Adrenal gland (tissue), 12 donors: ENCODE measurements around the gene HLTF. TPM values are rescaled to one million over a fixed set of nuclear protein-coding genes. Genes with fewer than 3 reads are reported as not detected.
A peak's percentile ranks its signal among the peaks of the same experiment; 100 is the strongest.

Experiments used
- DNase-seq, 7 donors: peaks; one replicate each; pipeline ENCODE4 v3.0.0-alpha.2; 2019 to 2020
- H3K27ac ChIP-seq, 5 donors: fragments of 200-600 bp; sonication (generic) in 4 of 5; 1 replicate in 3 of 5; 2 replicates in 2 of 5; pipeline versions ENCODE4 v1.5.1 to v1.8.0; 2016 to 2020; ENCODE audit warnings: mild to moderate bottlenecking in 1 of 5
- H3K27me3 ChIP-seq: fragments of 200-600 bp; 2 replicates; pipeline ENCODE4 v1.8.0; 2021
- H3K36me3 ChIP-seq, 2 donors: fragments of 200-600 bp; replicated peaks in 1 of 2; 1 replicate in 1 of 2; 2 replicates in 1 of 2; pipeline versions ENCODE4 v1.5.1 to v1.8.0; 2018 to 2022
- H3K4me1 ChIP-seq, 2 donors: fragments of 200-600 bp; replicated peaks in 1 of 2; 1 replicate in 1 of 2; 2 replicates in 1 of 2; pipeline versions ENCODE4 v1.5.1 to v1.8.0; 2018 to 2021
- H3K4me3 ChIP-seq, 4 donors: fragments of 200-600 bp; sonication (generic) in 3 of 4; one replicate each; pipeline ENCODE4 v1.5.1; 2016 to 2018
- H3K9me3 ChIP-seq, 3 donors: fragments of 200-600 bp; sonication (generic) in 1 of 3; replicated peaks in 1 of 3; 1 replicate in 2 of 3; 2 replicates in 1 of 3; pipeline versions ENCODE4 v1.5.1 to v1.8.0; 2016 to 2021
- POLR2A ChIP-seq, 2 donors: fragments of 450-650 bp; IDR thresholded peaks; one replicate each; pipeline ENCODE4 v1.6.1; 2017; ENCODE audit warnings: antibody characterized with exemption in 2 of 2, mild to moderate bottlenecking in 2 of 2, moderate library complexity in 1 of 2
- WGBS, 4 donors: extraction: QIAGEN DNeasy Blood & Tissue Kit in 2 of 4; methylation state at CpG; one replicate each; pipeline versions ENCODE4 v1.1.5 to v1.1.7; 2013 to 2017; 5-methylcytosine and 5-hydroxymethylcytosine counted together
- intact Hi-C, 2 donors: fragments of 100-400 bp; cut with DNase I; formaldehyde crosslinking; loops; one replicate each; pipeline versions ENCODE4 v1.14.1 to v1.15.0; 2022 to 2023
- polyA plus RNA-seq, 3 donors: library from polyadenylated mRNA; stranded (reverse); fragments of 200-250 nt in 2 of 3; fragments of 350-450 nt in 1 of 3; fragmentation: Illumina TruSeq in 1 of 3; extraction: RNeasy Lipid Tissue Mini Kit (QIAGEN cat#74804) in 1 of 3; gene quantifications; one replicate each; pipeline ENCODE4 v1.2.3, GENCODE V29; 2013 to 2014
- total RNA-seq, 9 donors: library from RNA; depleted of rRNA in 4 of 9; stranded (reverse); fragments of >200 nt in 4 of 9; fragments of 120-200 nt in 1 of 9; fragmentation: NEBNext Ultra II Directional in 1 of 9; extraction: Animal tissue kit (Norgen Biotek cat#: 25700) in 1 of 9; gene quantifications; one replicate each; pipeline versions ENCODE4 v1.1.0 to v1.2.4, GENCODE V29; 2013 to 2023
- TF ChIP-seq, protein P1 (sequence below), 6 experiments: fragments of 450-650 bp in 4 of 6; fragments of 200-600 bp in 2 of 6; sonication (generic) in 1 of 6; IDR thresholded peaks; 1 replicate in 5 of 6; 2 replicates in 1 of 6; pipeline versions ENCODE4 v1.5.1 to v1.8.0; 2016 to 2021; ENCODE audit warnings: antibody characterized with exemption in 6 of 6, mild to moderate bottlenecking in 2 of 6, moderate library complexity in 1 of 6
- donor health status: healthy with polysubstance abuse.
- donor health status: Bipolar disorder and iron deficiency.
- donor health status: DM: yes; HTN: yes; CAD: no.
- donor health status: DM: no; HTN: no; CAD: no.
- donor health status: DM: no; HTN: no; CAD: no.
- donor health status: DM: yes; HTN: yes; CAD: no.

The HLTF gene
- total and polyA plus RNA-seq, 12 donors = 5.6 to 102 (median 46.7) TPM

DNA sequence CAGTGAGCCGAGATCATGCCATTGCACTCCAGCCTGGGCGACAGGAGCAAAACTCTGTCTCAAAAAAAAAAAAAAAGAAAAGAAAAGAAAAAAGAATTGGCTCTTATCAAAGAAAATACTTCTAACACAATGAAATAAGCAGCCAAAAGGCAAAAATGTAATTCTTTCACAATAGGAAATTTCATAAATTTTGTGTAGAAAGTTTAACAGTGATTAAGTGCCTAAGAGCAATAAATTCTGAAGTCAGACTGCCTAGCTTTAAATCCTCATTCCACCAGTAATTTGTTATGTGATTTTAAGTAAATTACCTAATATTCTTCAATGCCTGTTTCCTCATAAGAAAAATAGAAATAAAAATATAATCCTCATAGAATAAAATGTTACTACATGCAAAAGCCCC lies 24.6 kb downstream of the HLTF start:
- DNase-seq = no peak
- intact Hi-C loops = no loop called here
- H3K27me3 ChIP-seq = no peaks in the 10 kb centered on the region
- H3K9me3 ChIP-seq = no peaks in the 10 kb centered on the region
- no peak overlapping the region for H3K27ac ChIP-seq
- H3K4me1 ChIP-seq = no peaks in the 10 kb centered on the region
- no peak for TF ChIP-seq POLR2A (IDR thresholded peaks at IDR 0.05)
- TF ChIP-seq, protein P1, sequence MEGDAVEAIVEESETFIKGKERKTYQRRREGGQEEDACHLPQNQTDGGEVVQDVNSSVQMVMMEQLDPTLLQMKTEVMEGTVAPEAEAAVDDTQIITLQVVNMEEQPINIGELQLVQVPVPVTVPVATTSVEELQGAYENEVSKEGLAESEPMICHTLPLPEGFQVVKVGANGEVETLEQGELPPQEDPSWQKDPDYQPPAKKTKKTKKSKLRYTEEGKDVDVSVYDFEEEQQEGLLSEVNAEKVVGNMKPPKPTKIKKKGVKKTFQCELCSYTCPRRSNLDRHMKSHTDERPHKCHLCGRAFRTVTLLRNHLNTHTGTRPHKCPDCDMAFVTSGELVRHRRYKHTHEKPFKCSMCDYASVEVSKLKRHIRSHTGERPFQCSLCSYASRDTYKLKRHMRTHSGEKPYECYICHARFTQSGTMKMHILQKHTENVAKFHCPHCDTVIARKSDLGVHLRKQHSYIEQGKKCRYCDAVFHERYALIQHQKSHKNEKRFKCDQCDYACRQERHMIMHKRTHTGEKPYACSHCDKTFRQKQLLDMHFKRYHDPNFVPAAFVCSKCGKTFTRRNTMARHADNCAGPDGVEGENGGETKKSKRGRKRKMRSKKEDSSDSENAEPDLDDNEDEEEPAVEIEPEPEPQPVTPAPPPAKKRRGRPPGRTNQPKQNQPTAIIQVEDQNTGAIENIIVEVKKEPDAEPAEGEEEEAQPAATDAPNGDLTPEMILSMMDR (IDR thresholded peaks at IDR 0.05) = no peak
- H3K36me3 ChIP-seq = peaks cover 0 to 21% of the 10 kb centered on the region in 2 donors
- H3K4me3 ChIP-seq = no peak overlapping the region
- 56 to 81% (median 74%) methylated on average over 2 of the region's 2 CpGs for WGBS, 4 donors

DNA sequence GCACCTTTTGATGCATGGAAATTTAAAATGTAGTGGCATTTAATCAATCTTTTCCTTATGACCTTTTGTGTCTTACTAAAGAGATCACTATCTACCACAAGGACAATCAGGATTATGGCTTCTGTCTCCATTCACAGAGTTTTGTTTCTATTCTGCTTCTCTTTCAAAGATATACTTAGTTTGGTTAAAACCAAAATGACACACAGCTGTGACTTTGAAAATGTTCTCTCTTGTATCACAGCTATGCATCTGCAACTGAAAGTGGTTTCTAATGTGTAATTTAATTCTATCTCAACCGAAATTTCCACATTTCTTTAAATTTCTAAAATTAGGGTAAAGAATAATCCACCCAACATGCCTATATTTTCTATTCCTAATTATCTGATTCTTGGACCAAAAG lies 27.7 kb downstream of the HLTF start:
- 70 to 91% (median 83%) methylated on average over 1 of the region's 1 CpG for WGBS, 4 donors
- TF ChIP-seq, protein P1 (IDR thresholded peaks at IDR 0.05) = no peak
- no peak for TF ChIP-seq POLR2A (IDR thresholded peaks at IDR 0.05)
- DNase-seq = no peak
- no peaks in the 10 kb centered on the region for H3K4me1 ChIP-seq
- no peaks in the 10 kb centered on the region for H3K9me3 ChIP-seq
- intact Hi-C loops = no loop called here
- H3K36me3 ChIP-seq = peaks cover 0 to 35% of the 10 kb centered on the region in 2 donors
- no peak overlapping the region for H3K27ac ChIP-seq
- no peak overlapping the region for H3K4me3 ChIP-seq
- no peaks in the 10 kb centered on the region for H3K27me3 ChIP-seq

DNA sequence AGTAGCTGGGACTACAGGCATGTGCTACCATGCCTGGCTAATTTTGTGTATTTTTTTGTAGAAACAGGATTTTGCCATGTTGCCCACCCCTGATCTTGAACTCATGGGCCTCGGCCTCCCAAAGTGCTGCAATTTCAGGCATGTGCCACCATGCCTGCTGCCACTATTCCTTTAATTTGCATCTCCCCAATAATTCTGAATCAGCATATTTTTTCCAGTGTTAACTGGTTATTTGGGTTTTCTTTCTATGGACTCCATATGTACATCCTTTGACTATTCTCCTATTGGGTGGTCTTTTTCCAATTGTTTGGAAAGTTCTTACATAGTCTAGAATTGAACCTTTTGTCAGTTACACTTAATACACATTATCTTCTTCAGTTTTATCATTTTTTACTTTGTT lies 28.1 kb downstream of the HLTF start:
- H3K4me1 ChIP-seq = no peaks in the 10 kb centered on the region
- intact Hi-C loops = no loop called here
- H3K27ac ChIP-seq = no peak overlapping the region
- WGBS, 4 donors = 100% methylated on average over 1 of the region's 1 CpG
- peaks cover 0 to 35% of the 10 kb centered on the region in 2 donors for H3K36me3 ChIP-seq
- H3K4me3 ChIP-seq = no peak overlapping the region
- TF ChIP-seq, protein P1 (IDR thresholded peaks at IDR 0.05) = no peak
- no peak for TF ChIP-seq POLR2A (IDR thresholded peaks at IDR 0.05)
- no peak for DNase-seq
- H3K27me3 ChIP-seq = no peaks in the 10 kb centered on the region
- H3K9me3 ChIP-seq = no peaks in the 10 kb centered on the region

DNA sequence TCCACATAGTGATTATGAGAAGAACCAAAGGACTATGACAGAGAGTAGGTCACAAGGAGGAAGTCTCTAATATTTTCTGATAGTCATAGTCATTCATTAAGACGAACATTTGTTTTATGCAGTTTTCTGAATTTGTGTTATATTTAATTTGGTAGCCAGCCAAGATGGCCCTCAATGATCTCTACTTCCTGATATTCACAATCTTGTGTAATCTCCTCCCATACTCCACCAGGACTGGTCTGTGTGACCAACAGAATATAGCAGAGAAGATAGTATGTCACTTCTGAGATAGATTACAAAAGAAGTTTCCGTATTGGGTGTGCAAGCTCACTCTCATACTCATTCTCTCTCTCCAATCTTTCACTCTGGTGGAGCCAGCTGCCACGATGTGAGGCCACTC lies 30.8 kb downstream of the HLTF start:
- H3K9me3 ChIP-seq = no peaks in the 10 kb centered on the region
- H3K4me1 ChIP-seq = no peaks in the 10 kb centered on the region
- DNase-seq = no peak
- H3K27ac ChIP-seq = peak overlapping the region in 1 of 5 donors; percentile 5
- intact Hi-C loops = no loop called here
- H3K36me3 ChIP-seq = peaks cover 0 to 29% of the 10 kb centered on the region in 2 donors
- H3K27me3 ChIP-seq = no peaks in the 10 kb centered on the region
- TF ChIP-seq, protein P1 (IDR thresholded peaks at IDR 0.05) = no peak
- TF ChIP-seq POLR2A (IDR thresholded peaks at IDR 0.05) = no peak
- 69 to 81% (median 70%) methylated on average over 3 of the region's 3 CpGs for WGBS, 4 donors
- H3K4me3 ChIP-seq = no peak overlapping the region
